GM19023 (cell line): ENCODE results near the gene PTGES2.

Source experiments
- ATAC-seq: cut with Tn5 transposase; IDR thresholded peaks from one replicate; pipeline ENCODE4 v1.9.1; 2021; ENCODE audit warnings: mild to moderate bottlenecking, moderate library complexity; ENCODE audit not compliant: unreplicated experiment

PTGES2 gene

GRCh38 chr9:128106181-128106939 is 21.2 kb downstream of the PTGES2 start:
- no peak for ATAC-seq

GRCh38 chr9:128105538-128106175 is 21.9 kb downstream of the PTGES2 start:
- no peak for ATAC-seq

DNA sequence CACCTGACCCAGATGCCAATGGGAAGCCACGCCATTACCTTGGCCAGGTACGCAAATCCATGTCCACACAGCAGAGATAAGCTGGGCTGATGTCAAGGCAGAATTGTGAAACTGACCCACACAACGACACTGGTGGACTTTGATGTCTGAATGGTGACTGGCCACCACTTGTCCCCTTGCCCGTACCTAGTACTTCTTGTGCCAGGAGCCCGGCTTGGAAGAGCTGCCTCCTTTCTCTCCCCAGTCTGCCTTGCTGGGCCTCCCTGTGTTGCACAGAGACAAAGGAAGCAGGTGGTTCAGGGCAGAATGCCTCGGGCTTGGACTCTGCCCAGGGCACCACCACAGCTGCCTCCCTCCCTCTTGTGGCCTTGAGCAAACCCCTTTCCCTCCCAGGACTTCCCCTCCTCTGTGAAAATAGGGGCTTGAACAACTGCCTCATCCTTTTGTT is 23.3 kb downstream of the PTGES2 start:
- ATAC-seq, result no peak

DNA sequence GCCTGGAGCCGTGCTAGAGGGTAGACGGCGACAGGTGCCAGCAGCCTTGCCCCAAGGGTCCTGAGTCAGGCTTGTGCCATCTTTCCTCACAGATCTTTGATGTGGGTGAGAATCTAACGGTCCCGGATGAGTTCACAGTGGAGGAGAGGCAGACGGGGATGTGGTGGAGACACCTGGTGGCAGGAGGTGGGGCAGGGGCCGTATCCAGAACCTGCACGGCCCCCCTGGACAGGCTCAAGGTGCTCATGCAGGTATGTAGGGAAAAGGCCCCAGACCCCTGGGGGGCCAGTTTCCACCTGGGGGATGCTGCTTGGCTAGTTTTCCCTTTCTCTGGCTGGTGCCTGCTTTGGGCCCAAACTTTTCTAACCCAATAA is 24.0 kb downstream of the PTGES2 start:
- ATAC-seq, result no peak

DNA sequence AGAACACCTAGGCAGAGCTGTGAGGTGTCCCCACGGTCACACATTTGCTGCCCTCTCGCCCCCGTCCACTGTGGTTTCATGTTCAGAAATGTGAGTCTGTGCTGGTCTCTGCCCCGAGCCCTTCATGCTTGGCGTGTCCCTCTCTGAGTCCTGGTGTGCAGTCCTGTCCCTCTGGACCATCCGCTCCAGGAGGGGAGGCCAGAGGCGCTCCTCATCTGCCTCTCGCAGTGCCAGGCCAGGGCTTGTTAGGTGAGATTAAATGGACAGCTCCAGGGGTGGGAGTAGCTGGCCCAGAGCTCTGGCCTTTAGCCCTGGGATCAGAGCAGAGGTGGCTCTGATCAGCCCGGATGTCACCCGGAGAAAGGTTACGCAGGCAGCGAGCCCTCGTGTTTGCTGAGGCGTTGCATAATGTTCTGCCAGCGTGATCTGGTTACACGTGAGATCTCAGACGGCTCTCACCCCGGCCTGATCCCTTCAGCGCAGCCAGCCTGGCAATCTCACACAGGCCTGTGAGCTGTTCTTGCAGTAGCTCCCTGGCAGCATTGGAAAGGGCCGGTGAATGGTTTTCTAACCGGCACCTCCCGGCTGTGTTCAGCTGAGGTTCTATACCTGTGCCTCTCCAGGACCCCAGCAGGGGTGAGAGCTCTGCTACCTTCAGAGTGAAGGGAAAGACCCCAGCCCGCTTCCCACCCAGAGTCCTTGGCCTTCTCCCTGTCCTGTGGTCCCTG is 24.5 kb downstream of the PTGES2 start:
- ATAC-seq, result no peak

GRCh38 chr9:128102196-128102595 is 25.3 kb downstream of the PTGES2 start:
- ATAC-seq, result no peak

DNA sequence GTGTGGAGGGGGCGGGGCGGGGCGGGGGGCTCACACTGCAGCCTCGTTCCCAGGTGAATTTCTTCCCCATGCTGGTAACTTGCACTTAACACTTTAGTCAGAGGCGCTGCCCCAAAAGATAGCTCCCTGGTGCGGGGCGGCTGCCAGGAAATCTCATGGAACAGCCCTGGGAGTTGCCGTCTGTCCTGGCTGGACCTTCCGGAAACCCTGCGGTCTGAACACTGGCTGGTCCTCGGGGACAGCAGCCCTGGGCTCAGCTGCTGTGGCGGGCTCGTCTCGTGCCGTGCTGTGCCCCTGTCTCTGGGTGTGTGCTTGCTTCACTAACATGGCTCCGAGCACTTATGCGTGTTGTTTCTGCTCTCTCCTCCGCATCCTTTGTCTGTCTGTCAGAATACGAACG is 25.8 kb downstream of the PTGES2 start:
- no peak for ATAC-seq

DNA sequence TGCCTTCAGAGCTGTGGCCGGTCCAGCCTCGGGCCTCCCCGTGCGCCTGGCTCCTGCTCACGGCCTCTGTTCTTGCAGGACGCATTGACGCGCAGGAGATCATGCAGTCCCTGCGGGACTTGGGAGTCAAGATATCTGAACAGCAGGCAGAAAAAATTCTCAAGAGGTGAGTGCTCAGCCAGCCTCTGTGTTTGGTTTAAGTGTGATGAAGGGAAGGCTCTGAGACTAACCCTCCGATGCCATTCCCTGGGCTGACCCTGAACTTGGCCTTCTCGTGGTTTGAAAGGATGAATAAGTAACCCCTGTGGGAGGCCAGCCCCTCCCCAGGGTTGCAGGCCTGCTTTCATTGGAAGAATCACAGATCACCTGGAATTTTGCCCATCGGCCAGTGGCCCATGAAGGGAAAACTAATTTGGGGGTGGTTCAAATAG is 26.3 kb downstream of the PTGES2 start:
- ATAC-seq, result no peak

DNA sequence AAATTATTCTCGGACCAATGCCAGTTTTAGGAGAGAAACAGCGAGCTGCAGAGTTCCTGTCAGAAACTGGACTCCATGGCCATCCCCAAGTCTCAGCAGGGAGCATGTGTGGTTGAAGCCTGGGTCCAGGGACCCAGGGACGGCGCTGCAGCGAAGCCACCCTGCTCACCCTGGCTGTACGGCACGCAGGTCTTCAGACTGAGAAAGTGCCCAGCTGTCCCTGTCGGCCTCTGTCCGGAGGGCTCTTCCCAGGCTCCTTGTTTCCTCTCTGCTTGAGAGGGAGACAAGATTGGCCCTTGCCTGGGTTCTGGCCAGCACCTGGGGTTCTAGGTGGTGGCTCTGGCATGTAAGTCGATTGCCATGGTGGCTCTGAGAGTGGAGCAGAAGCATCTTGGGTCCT is 26.9 kb downstream of the PTGES2 start:
- no peak for ATAC-seq

- no peak for ATAC-seq
Observed at GRCh38 chr9:128099932-128100491, 27.5 kb downstream of the PTGES2 start.

DNA sequence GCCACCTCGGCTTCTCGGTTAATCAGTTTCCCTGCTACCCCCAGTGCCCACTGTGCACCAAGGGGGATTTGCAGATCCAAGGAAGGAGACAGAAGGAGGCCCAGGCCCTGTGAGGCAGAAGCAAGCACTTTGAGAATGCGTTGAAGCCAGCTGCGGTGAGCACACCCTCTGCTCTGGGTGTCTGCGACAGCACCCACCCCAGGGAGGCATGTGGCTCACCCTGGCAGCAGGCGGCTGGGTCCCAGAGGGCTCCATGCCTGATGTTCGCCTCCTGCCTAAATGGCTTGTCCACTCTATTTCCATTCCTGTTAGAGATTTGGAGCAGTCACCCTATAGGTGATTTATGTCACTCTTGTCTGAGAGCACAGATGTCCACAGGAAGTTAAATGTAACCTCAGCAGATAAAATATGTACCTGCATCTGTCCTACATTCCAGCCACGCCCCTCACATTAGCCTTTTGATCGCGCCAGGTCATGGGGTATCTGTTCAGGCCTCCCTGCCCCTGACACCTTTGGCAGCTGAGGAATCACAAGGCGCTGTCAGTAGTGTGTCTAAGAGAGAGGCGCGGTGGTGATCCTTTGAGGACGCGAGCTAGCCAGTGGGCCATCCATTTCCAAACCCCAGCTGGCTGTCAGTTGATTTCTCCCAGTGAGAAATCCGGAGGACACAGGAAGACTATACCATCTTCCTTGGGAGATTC is 28.1 kb downstream of the PTGES2 start:
- ATAC-seq, result no peak

GRCh38 chr9:128098297-128099230 is 29.0 kb downstream of the PTGES2 start:
- ATAC-seq, result no peak

- ATAC-seq, result no peak
Observed at GRCh38 chr9:128097543-128098296, 29.8 kb downstream of the PTGES2 start.

GRCh38 chr9:128096616-128097536 is 30.7 kb downstream of the PTGES2 start:
- no peak for ATAC-seq

DNA sequence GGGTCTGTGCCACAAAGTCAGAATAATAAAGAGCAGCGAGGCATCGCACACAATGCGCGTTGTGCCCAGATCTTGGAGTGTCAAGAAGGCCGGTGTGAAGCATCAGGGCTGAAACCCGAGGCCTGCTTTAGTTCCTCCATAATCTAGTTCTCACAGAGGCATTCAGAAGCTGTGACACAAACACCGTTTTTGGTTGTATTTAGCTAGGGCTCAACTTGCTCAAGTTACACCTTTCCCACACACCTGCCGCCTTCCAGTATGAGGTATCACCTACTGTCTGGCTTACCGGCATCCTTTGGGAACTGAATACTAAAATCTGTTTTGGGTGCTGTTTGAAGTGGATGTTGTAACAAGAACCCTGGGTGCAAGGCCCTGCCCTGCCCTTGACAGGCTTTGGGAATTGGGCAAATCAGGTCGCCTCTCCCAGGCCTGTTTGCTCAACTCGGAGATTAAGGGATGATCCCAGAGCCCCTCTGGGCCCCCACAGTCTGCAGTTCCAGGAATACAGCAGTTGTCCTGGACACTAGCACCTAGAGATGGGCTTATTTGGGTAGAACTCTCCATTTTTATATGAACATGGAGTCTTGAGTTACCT is 32.5 kb downstream of the PTGES2 start:
- no peak for ATAC-seq

- ATAC-seq, result peak; percentile 94
Observed at GRCh38 chr9:128094166-128094949, 33.2 kb downstream of the PTGES2 start.

DNA sequence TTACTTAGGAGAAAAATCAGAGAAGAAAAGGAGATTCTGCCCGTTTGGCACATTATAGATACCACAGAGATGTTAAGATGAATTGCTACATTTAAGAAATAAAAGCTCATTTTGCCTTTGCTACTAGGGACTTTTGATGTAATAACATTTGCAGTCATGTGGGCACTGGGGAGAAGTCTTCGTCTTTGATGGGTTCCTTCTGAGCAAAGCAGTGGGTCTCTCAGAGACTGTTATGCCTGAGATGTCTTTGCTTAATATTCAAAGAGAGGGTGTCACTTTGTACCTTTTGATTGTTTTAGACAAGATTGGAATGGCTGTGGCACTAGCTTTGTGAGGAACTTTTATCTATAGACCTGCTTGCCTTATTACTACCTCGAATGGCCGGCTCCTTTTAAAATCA is 34.5 kb downstream of the PTGES2 start:
- ATAC-seq, result no peak
